Right lobe of liver (tissue), 4 donors: ENCODE measurements around the gene SSBP3.

Source experiments
- CTCF ChIP-seq, 4 donors: fragments of 200-600 bp in 3 of 4; fragments of 450-650 bp in 1 of 4; IDR thresholded peaks; one replicate each; pipeline versions ENCODE4 v1.5.1 to v1.8.0; 2016 to 2022; ENCODE audit warnings: antibody characterized with exemption in 4 of 4, mild to moderate bottlenecking in 2 of 4
- POLR2A ChIP-seq: fragments of 450-650 bp; IDR thresholded peaks from one replicate; pipeline ENCODE4 v1.6.1; 2017; ENCODE audit warnings: antibody characterized with exemption, mild to moderate bottlenecking
- donor health status: DM: no; HTN: no; CAD: no.
- donor health status: DM: no; HTN: no; CAD: no.
- donor health status: DM: no; HTN: yes; CAD: no.

- TF ChIP-seq CTCF (IDR thresholded peaks at IDR 0.05) = no peak
- no peak for TF ChIP-seq POLR2A
These were observed 27.9 kb downstream of the SSBP3 start for GRCh38 chr1:54378157-54378873.
